HG03103 (cell line): ENCODE data around the gene SVBP.

ENCODE experiments used
- ATAC-seq: cut with Tn5 transposase; IDR thresholded peaks from one replicate; pipeline ENCODE4 v1.9.1; 2021; ENCODE audit warnings: low read depth; ENCODE audit not compliant: unreplicated experiment

SVBP gene

GRCh38 chr1:42806593-42806992 is 10.6 kb downstream of the SVBP start:
- no peak for ATAC-seq

- no peak for ATAC-seq
Measured at GRCh38 chr1:42806171-42806570, 11.0 kb downstream of the SVBP start.

GRCh38 chr1:42801832-42802473 is 15.2 kb downstream of the SVBP start:
- ATAC-seq, result no peak

- ATAC-seq, result no peak
Measured at GRCh38 chr1:42797979-42798378, 19.2 kb downstream of the SVBP start.

- no peak for ATAC-seq
Measured at GRCh38 chr1:42797414-42797813, 19.8 kb downstream of the SVBP start.

GRCh38 chr1:42793824-42794223 is 23.4 kb downstream of the SVBP start:
- ATAC-seq, result no peak

GRCh38 chr1:42788021-42788420 is 29.2 kb downstream of the SVBP start:
- ATAC-seq, result no peak

- ATAC-seq, result no peak
Measured at GRCh38 chr1:42786097-42786496, 31.1 kb downstream of the SVBP start.

GRCh38 chr1:42784946-42785693 is 32.1 kb downstream of the SVBP start, which contains the start of gene TMEM269:
Gene TMEM269 (plus strand): TSS chr1:42784991. CDS start chr1:42789894, 4,903 bp downstream.
- no peak for ATAC-seq

- ATAC-seq, result no peak
Measured at GRCh38 chr1:42784547-42784945, 32.7 kb downstream of the SVBP start.

- ATAC-seq, result no peak
Measured at GRCh38 chr1:42783092-42783491, 34.1 kb downstream of the SVBP start.

- ATAC-seq, result no peak
Measured at GRCh38 chr1:42780176-42780575, 37.0 kb downstream of the SVBP start.

- ATAC-seq, result no peak
Measured at GRCh38 chr1:42779725-42780124, 37.5 kb downstream of the SVBP start.

- no peak for ATAC-seq
Measured at GRCh38 chr1:42777852-42778251, 39.3 kb downstream of the SVBP start.

GRCh38 chr1:42776502-42776901 is 40.7 kb downstream of the SVBP start:
- no peak for ATAC-seq

- ATAC-seq, result no peak
Measured at GRCh38 chr1:42774928-42775526, 42.2 kb downstream of the SVBP start.

GRCh38 chr1:42773420-42773819 is 43.8 kb downstream of the SVBP start:
- ATAC-seq, result no peak

GRCh38 chr1:42769811-42770210 is 47.4 kb downstream of the SVBP start:
- ATAC-seq, result no peak

GRCh38 chr1:42768172-42768571 is 49.0 kb downstream of the SVBP start:
- ATAC-seq, result no peak

GRCh38 chr1:42767510-42768000 is 49.6 kb downstream of the SVBP start:
- ATAC-seq, result peak; percentile 24

- ATAC-seq, result peak; percentile 83
Measured at GRCh38 chr1:42766741-42767509, 50.3 kb downstream of the SVBP start, which contains the start of the genes C1orf50 and P3H1. Gene C1orf50 (plus strand): TSS chr1:42767249. CDS start chr1:42767312, 63 bp downstream. Gene P3H1 (minus strand): TSS chr1:42767028. CDS start chr1:42766971, 57 bp downstream.
